ENCODE results near the gene FAM20C. TPM values are rescaled to one million over a fixed set of nuclear protein-coding genes. Genes with fewer than 3 reads are reported as not detected.
A peak's percentile ranks its signal among the peaks of the same experiment; 100 is the strongest.

FAM20C gene
- total RNA-seq, 1 experiment from 2014 or later: 87.9 TPM

GRCh38 chr7:259191-259505, 66.8 kb downstream of the FAM20C start:
- H3F3A ChIP-seq (ENCODE audit: low read length, unreplicated experiment): no peaks in the 10 kb centered on the region

GRCh38 chr7:259751-260405, 67.5 kb downstream of the FAM20C start:
- no peaks in the 10 kb centered on the region for H3K9me2 ChIP-seq (replicated peaks; ENCODE audit: low read length)
- no peak for DNase-seq
- H2AFZ ChIP-seq (ENCODE audit: low read length): no peak overlapping the region
- POLR2A ChIA-PET (ENCODE audit: unreplicated experiment): no interaction called here
- BruUV-seq (replicated peaks): TSS peak; percentile 24
- H3K9ac ChIP-seq (ENCODE audit: low read length): no peak overlapping the region
- intact Hi-C loops (cut with micrococcal nuclease): no loop called here
- no peak overlapping the region for H3K4me2 ChIP-seq (ENCODE audit: low read length)
- no peaks in the 10 kb centered on the region for H4K20me1 ChIP-seq (ENCODE audit: low read length)
- CTCF ChIA-PET: no interaction called here
- H3K27ac ChIP-seq (ENCODE audit: low read length): no peak overlapping the region
- no peak for ATAC-seq
- no peaks in the 10 kb centered on the region for H3K79me2 ChIP-seq (ENCODE audit: low read length)
- H3K9me3 ChIP-seq (ENCODE audit: low read length): peaks cover 8% of the 10 kb centered on the region; the same call in 1 of the 2 replicates
- H3F3A ChIP-seq (ENCODE audit: low read length, unreplicated experiment): no peaks in the 10 kb centered on the region
- H3K36me3 ChIP-seq (ENCODE audit: low read depth, low read length): peaks cover 21% of the 10 kb centered on the region; the same call in 1 of the 2 replicates
- no peak overlapping the region for H3K4me3 ChIP-seq (ENCODE audit: low read length)
- no peaks in the 10 kb centered on the region for H3K27me3 ChIP-seq (ENCODE audit: low read length)
- TF ChIP-seq EZH2phosphoT487 (IDR thresholded peaks at IDR 0.05; ENCODE audit: borderline replicate concordance, low read length) (no peak), EZH2 (IDR thresholded peaks at IDR 0.05; ENCODE audit: low read length, unreplicated experiment) (no peak), CTCF (conservative IDR thresholded peaks at IDR 0.05; ENCODE audit: low read depth, low read length) (no peak)
- no peaks in the 10 kb centered on the region for H3K4me1 ChIP-seq (ENCODE audit: insufficient read depth, low read length)

More at GRCh38 chr7:259191-259505, 66.8 kb downstream of the FAM20C start:
- H4K20me1 ChIP-seq (ENCODE audit: low read length): no peaks in the 10 kb centered on the region
- POLR2A ChIA-PET (ENCODE audit: unreplicated experiment): no interaction called here
- ATAC-seq: no peak
- H3K36me3 ChIP-seq (ENCODE audit: low read depth, low read length): peaks cover 21% of the 10 kb centered on the region; the same call in 1 of the 2 replicates
- H3K4me2 ChIP-seq (ENCODE audit: low read length): no peak overlapping the region
- H3K9me2 ChIP-seq (replicated peaks; ENCODE audit: low read length): no peaks in the 10 kb centered on the region
- H3K9me3 ChIP-seq (ENCODE audit: low read length): peaks cover 8% of the 10 kb centered on the region; the same call in 1 of the 2 replicates
- no peaks in the 10 kb centered on the region for H3K79me2 ChIP-seq (ENCODE audit: low read length)
- H2AFZ ChIP-seq (ENCODE audit: low read length): no peak overlapping the region
- CTCF ChIA-PET: no interaction called here
- no peaks in the 10 kb centered on the region for H3K4me1 ChIP-seq (ENCODE audit: insufficient read depth, low read length)
- no peak overlapping the region for H3K9ac ChIP-seq (ENCODE audit: low read length)
- no peak for DNase-seq
- H3K27me3 ChIP-seq (ENCODE audit: low read length): no peaks in the 10 kb centered on the region
- H3K27ac ChIP-seq (ENCODE audit: low read length): no peak overlapping the region
- intact Hi-C loops (cut with micrococcal nuclease): no loop called here
- no peak for TF ChIP-seq CTCF (conservative IDR thresholded peaks at IDR 0.05; ENCODE audit: low read depth, low read length)
- no TSS peak for BruUV-seq (replicated peaks)
- no peak overlapping the region for H3K4me3 ChIP-seq (ENCODE audit: low read length)

DNA sequence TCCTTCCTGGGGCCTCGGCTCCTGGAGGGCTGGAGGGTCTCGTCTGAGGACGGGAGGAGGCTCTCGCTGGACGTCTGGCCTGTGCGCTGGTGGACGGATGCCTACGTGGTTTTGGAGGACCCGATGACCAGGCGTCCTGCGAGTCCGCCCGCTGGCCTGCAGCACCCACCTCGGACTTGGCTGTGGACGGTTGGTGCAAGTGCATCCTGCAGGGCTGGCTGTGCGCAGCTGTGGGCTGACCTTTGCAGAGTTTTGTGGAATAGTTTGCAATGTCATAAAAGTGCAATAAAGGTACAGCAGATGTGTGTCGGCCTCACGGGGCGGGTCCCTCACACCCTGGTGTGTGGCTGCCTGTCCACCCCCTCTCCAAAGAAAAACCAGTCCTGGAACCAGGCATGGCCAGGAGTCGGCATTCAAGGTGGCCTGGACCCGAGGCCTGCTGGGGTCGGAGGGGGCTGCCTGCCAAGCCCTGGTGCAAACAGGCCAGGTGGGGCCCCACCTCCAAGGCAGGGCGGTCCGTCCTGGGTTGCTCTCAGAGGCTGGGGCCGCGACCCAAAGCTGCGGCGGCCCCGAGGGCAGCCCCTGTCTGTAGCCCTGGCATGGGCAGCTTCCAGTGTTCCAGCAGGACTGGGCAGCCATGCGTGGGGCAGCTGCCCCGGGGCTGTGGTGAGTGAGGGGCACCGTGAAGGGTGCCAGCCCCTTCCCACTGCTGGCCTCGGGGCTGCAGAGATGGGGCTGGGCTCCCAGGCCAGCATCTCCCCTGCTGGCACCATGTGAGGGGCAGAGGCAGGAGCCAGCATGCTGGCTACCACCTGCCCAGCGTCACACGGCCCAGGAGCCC, 68.3 kb downstream of the FAM20C start:
- Histone ChIP-seq H3K9me3 (ENCODE audit: low read length) (peaks cover 8% of the 10 kb centered on the region; the same call in 1 of the 2 replicates), H3K9me2 (replicated peaks; ENCODE audit: low read length) (no peaks in the 10 kb centered on the region), H2AFZ (ENCODE audit: low read length) (no peak overlapping the region), H3K4me2 (ENCODE audit: low read length) (no peak overlapping the region), H3K79me2 (ENCODE audit: low read length) (no peaks in the 10 kb centered on the region), H3K4me3 (ENCODE audit: low read length) (no peak overlapping the region), H3K9ac (ENCODE audit: low read length) (no peak overlapping the region), H3F3A (ENCODE audit: low read length, unreplicated experiment) (no peaks in the 10 kb centered on the region), H3K36me3 (ENCODE audit: low read depth, low read length) (peaks cover 21% of the 10 kb centered on the region; the same call in 1 of the 2 replicates), H3K27me3 (ENCODE audit: low read length) (no peaks in the 10 kb centered on the region), H3K4me1 (ENCODE audit: insufficient read depth, low read length) (no peaks in the 10 kb centered on the region), H3K27ac (ENCODE audit: low read length) (no peak overlapping the region), H4K20me1 (ENCODE audit: low read length) (no peaks in the 10 kb centered on the region)
- no peak for DNase-seq
- BruUV-seq (replicated peaks): no TSS peak
- ChIA-PET POLR2A (ENCODE audit: unreplicated experiment) (no interaction called here), CTCF (no interaction called here)
- intact Hi-C loops (cut with micrococcal nuclease): no loop called here
- no peak for ATAC-seq
- no peak for TF ChIP-seq EZH2phosphoT487 (IDR thresholded peaks at IDR 0.05; ENCODE audit: borderline replicate concordance, low read length)
- TF ChIP-seq EZH2 (IDR thresholded peaks at IDR 0.05; ENCODE audit: low read length, unreplicated experiment): no peak
- no peak for TF ChIP-seq CTCF (conservative IDR thresholded peaks at IDR 0.05; ENCODE audit: low read depth, low read length)

Measured in PC-3 (cell line).